ENCODE data around the gene CELF2. TPM values are rescaled to one million over a fixed set of nuclear protein-coding genes. Genes with fewer than 3 reads are reported as not detected.

The CELF2 gene
- total RNA-seq, 4 donors from 2014 or later = 106 to 127 (median 120) TPM

GRCh38 chr10:11081408-11081807 lies 63.7 kb downstream of the CELF2 start:
- no peak for DNase-seq (ENCODE audit: low spot score in 2 of 2)
- WGBS, 2 donors = 31 to 34% methylated on average over 3 of the region's 3 CpGs

GRCh38 chr10:11082526-11082925 lies 64.9 kb downstream of the CELF2 start:
- no peaks in the 10 kb centered on the region for H3K36me3 ChIP-seq
- H3K4me3 ChIP-seq = no peak overlapping the region
- no peaks in the 10 kb centered on the region for H3K27me3 ChIP-seq
- WGBS, 2 donors = 0% methylated on average over 1 of the region's 1 CpG
- DNase-seq (ENCODE audit: low spot score in 2 of 2) = no peak
- peaks cover 0 to 62% (median 22%) of the 10 kb centered on the region in 4 donors for H3K4me1 ChIP-seq
- H3K9me3 ChIP-seq = no peaks in the 10 kb centered on the region
- no peak for TF ChIP-seq CTCF (IDR thresholded peaks at IDR 0.05)
- TF ChIP-seq EP300 (IDR thresholded peaks at IDR 0.05) = no peak
- no peak for TF ChIP-seq POLR2A (IDR thresholded peaks at IDR 0.05)
- H3K27ac ChIP-seq = peak overlapping the region in 2 of 4 donors; percentile 60 to 76

More at GRCh38 chr10:11081408-11081807, 63.7 kb downstream of the CELF2 start:
- Histone ChIP-seq H3K27me3 (no peaks in the 10 kb centered on the region), H3K9me3 (no peaks in the 10 kb centered on the region), H3K4me1 (peaks cover 0 to 63% (median 25%) of the 10 kb centered on the region in 4 donors), H3K36me3 (no peaks in the 10 kb centered on the region), H3K4me3 (no peak overlapping the region), H3K27ac (peak overlapping the region in 2 of 4 donors; percentile 60 to 76)
- TF ChIP-seq POLR2A (IDR thresholded peaks at IDR 0.05) (no peak), EP300 (IDR thresholded peaks at IDR 0.05) (peak; percentile 52 to 68)

GRCh38 chr10:11083051-11083450 lies 65.4 kb downstream of the CELF2 start:
- Histone ChIP-seq H3K4me1 (peaks cover 0 to 56% (median 21%) of the 10 kb centered on the region in 4 donors), H3K9me3 (no peaks in the 10 kb centered on the region), H3K27ac (peak overlapping the region in 2 of 4 donors; percentile 60 to 76), H3K27me3 (no peaks in the 10 kb centered on the region), H3K36me3 (no peaks in the 10 kb centered on the region), H3K4me3 (no peak overlapping the region)
- no peak for DNase-seq (ENCODE audit: low spot score in 2 of 2)
- TF ChIP-seq CTCF (IDR thresholded peaks at IDR 0.05) (no peak), EP300 (IDR thresholded peaks at IDR 0.05) (no peak), POLR2A (IDR thresholded peaks at IDR 0.05) (no peak)
- WGBS, 2 donors = 58 to 60% methylated on average over 6 of the region's 6 CpGs

GRCh38 chr10:11085545-11085944 lies 67.9 kb downstream of the CELF2 start:
- H3K4me3 ChIP-seq = no peak overlapping the region
- H3K4me1 ChIP-seq = peaks cover 0 to 51% (median 20%) of the 10 kb centered on the region in 4 donors
- H3K27me3 ChIP-seq = no peaks in the 10 kb centered on the region
- no peak for TF ChIP-seq EP300 (IDR thresholded peaks at IDR 0.05)
- TF ChIP-seq CTCF (IDR thresholded peaks at IDR 0.05) = no peak
- no peaks in the 10 kb centered on the region for H3K9me3 ChIP-seq
- no peaks in the 10 kb centered on the region for H3K36me3 ChIP-seq
- peak overlapping the region in 1 of 4 donors; percentile 50 for H3K27ac ChIP-seq
- WGBS, 2 donors = 78 to 79% methylated on average over 4 of the region's 4 CpGs
- DNase-seq (ENCODE audit: low spot score in 2 of 2) = no peak

GRCh38 chr10:11086177-11086840 lies 68.6 kb downstream of the CELF2 start:
- WGBS, 2 donors = 46 to 49% methylated on average over 13 of the region's 13 CpGs
- peak overlapping the region in 2 of 4 donors; percentile 25 to 50 for H3K27ac ChIP-seq

More at GRCh38 chr10:11086177-11086840, 68.6 kb downstream of the CELF2 start:
- peak in 1 of 2 donors; percentile 11 for DNase-seq (ENCODE audit: low spot score in 2 of 2)
- Histone ChIP-seq H3K36me3 (no peaks in the 10 kb centered on the region), H3K4me3 (no peak overlapping the region), H3K4me1 (peaks cover 0 to 43% (median 16%) of the 10 kb centered on the region in 4 donors), H3K27me3 (no peaks in the 10 kb centered on the region), H3K9me3 (no peaks in the 10 kb centered on the region)
- TF ChIP-seq CTCF (IDR thresholded peaks at IDR 0.05) = no peak
- peak in 1 of 2 donors; percentile 7 for TF ChIP-seq EP300 (IDR thresholded peaks at IDR 0.05)
- no peak for TF ChIP-seq POLR2A (IDR thresholded peaks at IDR 0.05)
